G401 (cell line): ENCODE measurements around the gene BCAR1. TPM values are rescaled to one million over a fixed set of nuclear protein-coding genes. Genes with fewer than 3 reads are reported as not detected.
"Not testable (repeated sequence)": the region's sequence is repeated elsewhere in the genome, so short reads cannot be mapped to it uniquely, and the experiment has no call there.

Experiments used
- DNase-seq: peaks from one replicate; pipeline ENCODE4 v3.0.0-alpha.2; 2015; ENCODE audit warnings: low spot score
- in situ Hi-C: cut with HindIII; loops from 2 replicates; pipeline ENCODE4 v1.10.0; 2016; ENCODE audit warnings: low sequenced_read_pairs, mixed read lengths
- total RNA-seq: library from RNA; depleted of rRNA; stranded (reverse); fragments of >200 nt; shearing (Covaris generic); gene quantifications from 2 replicates; pipeline ENCODE4 v1.2.3, GENCODE V29; 2014

BCAR1 gene
- total RNA-seq, 1 experiment from 2014 or later: 124 TPM

GRCh38 chr16:75216127-75216526 is 35.3 kb downstream of the BCAR1 start:
- in situ Hi-C loops: no loop called here
- DNase-seq: no peak

GRCh38 chr16:75211286-75211685 is 40.1 kb downstream of the BCAR1 start:
- DNase-seq, in situ Hi-C loops: not testable (repeated sequence)

- no peak for DNase-seq
- in situ Hi-C loops: no loop called here
Observed at GRCh38 chr16:75209944-75210343, 41.5 kb downstream of the BCAR1 start.

GRCh38 chr16:75209514-75209913 is 41.9 kb downstream of the BCAR1 start:
- in situ Hi-C loops, DNase-seq: not testable (repeated sequence)

- DNase-seq: no peak
- in situ Hi-C loops: no loop called here
Observed at GRCh38 chr16:75208861-75209505, 42.4 kb downstream of the BCAR1 start.

GRCh38 chr16:75208242-75208825 is 43.1 kb downstream of the BCAR1 start:
- in situ Hi-C loops: no loop called here

GRCh38 chr16:75207831-75208230 is 43.6 kb downstream of the BCAR1 start:
- in situ Hi-C loops: no loop called here
- no peak for DNase-seq

More at GRCh38 chr16:75208242-75208825, 43.1 kb downstream of the BCAR1 start:
- DNase-seq: no peak

GRCh38 chr16:75206749-75207451 is 44.5 kb downstream of the BCAR1 start, which contains the start of gene CTRB2:
Gene CTRB2 (minus strand): TSS chr16:75207161. CDS start chr16:75207141, 20 bp downstream.
- in situ Hi-C loops: no loop called here
- no peak for DNase-seq

- in situ Hi-C loops, DNase-seq: not testable (repeated sequence)
Observed at GRCh38 chr16:75205961-75206748, 45.3 kb downstream of the BCAR1 start.

GRCh38 chr16:75205438-75205837 is 46.0 kb downstream of the BCAR1 start:
- in situ Hi-C loops, DNase-seq: not testable (repeated sequence)

GRCh38 chr16:75204905-75205304 is 46.5 kb downstream of the BCAR1 start:
- DNase-seq, in situ Hi-C loops: not testable (repeated sequence)

GRCh38 chr16:75204410-75204758 is 47.0 kb downstream of the BCAR1 start:
- in situ Hi-C loops: no loop called here
- DNase-seq: no peak

GRCh38 chr16:75203667-75204409 is 47.6 kb downstream of the BCAR1 start:
- in situ Hi-C loops: no loop called here
- no peak for DNase-seq

GRCh38 chr16:75203096-75203495 is 48.3 kb downstream of the BCAR1 start:
- in situ Hi-C loops: no loop called here
- no peak for DNase-seq

- DNase-seq: no peak
- in situ Hi-C loops: no loop called here
Observed at GRCh38 chr16:75202069-75202590, 49.3 kb downstream of the BCAR1 start.

GRCh38 chr16:75198135-75198600 is 53.3 kb downstream of the BCAR1 start:
- in situ Hi-C loops: no loop called here
- DNase-seq: no peak

GRCh38 chr16:75197522-75198134 is 53.8 kb downstream of the BCAR1 start:
- in situ Hi-C loops: no loop called here
- no peak for DNase-seq

GRCh38 chr16:75196836-75197235 is 54.6 kb downstream of the BCAR1 start:
- no peak for DNase-seq
- in situ Hi-C loops: no loop called here
